ENCODE measurements around the gene OPRL1.

The OPRL1 gene

DNA sequence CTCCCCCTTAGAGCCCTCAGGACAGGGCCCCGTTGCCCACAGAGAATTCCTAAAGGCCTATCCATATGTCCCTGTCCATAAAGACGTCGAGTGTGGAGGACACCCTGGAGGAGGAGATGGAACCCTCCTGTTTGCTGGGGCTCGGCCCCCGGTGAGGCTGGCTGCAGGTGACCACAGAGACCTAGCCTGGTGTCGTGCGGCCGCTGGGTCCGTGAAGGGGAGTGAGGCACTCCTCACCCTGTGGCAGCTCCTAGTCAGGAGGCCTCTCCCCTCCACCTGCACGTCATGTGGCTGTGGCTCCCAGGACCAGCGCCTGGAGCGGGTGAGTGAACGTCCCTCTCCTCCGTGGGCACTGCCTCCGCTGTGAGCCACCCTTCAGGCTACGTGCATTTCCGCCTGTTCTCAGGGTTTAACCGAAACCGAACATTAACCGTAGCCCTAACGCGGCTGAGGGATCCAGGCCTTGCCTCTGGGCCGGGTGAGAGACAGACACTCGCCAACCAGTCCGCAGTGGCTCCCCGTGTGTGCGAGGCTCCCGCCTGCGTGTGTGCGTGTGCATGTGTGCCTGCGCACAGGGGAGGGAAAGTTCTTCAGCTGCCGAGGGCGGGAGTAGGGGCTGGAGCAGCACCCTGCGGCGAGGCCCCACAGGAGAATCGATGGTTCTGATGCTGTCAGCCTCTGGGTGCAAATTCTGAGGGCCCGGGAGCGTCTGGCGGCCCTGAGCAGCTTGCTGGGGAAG, 22.8 kb upstream of the OPRL1 start:
- no peak for DNase-seq

DNA sequence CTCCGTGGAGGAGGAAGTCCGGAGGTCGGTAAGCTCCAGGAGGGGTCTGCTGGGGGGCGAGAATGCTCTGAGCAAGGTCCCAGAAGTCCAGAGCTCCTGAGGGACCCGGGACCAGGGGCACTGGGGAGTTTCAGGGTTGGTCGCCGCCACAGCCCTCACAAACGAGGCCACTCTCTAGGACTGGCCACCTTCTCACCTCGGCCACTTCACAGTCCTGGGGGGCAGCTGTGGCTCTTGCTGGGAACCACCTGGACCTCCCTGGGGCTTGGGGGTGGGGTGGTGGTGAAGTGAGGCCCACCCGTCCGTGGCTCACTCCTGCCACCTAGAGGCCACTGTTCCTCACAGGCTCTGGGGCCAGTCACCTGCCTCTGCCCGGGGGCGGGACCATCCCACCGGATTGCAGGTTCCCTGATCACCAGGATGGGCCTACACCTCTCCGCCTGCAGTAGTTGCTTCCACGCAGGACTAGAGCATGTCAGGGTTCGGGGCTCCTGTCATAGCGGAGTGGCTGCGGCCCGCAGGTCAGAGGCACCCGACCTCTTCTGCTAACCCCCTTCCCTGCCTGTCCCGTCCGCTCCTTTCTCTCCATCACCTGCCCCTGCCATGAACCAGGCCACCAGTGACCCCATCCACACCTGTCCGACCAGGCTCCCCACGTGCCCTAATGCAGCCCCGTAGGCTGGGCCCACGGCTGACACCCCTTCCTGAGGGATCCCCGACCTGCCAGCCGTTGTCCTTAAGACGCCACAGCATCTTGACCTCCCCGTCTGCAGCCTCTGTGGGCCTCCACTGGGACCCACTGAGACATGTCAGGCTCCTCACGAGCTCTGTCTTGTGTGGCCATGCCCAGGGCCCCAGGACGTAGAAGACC, 22.0 kb upstream of the OPRL1 start:
- peak; percentile 10 for DNase-seq

- no peak for DNase-seq
Observed at GRCh38 chr20:64058536-64058935, 21.3 kb upstream of the OPRL1 start.

GRCh38 chr20:64062276-64062595, 17.6 kb upstream of the OPRL1 start:
- DNase-seq: no peak

DNA sequence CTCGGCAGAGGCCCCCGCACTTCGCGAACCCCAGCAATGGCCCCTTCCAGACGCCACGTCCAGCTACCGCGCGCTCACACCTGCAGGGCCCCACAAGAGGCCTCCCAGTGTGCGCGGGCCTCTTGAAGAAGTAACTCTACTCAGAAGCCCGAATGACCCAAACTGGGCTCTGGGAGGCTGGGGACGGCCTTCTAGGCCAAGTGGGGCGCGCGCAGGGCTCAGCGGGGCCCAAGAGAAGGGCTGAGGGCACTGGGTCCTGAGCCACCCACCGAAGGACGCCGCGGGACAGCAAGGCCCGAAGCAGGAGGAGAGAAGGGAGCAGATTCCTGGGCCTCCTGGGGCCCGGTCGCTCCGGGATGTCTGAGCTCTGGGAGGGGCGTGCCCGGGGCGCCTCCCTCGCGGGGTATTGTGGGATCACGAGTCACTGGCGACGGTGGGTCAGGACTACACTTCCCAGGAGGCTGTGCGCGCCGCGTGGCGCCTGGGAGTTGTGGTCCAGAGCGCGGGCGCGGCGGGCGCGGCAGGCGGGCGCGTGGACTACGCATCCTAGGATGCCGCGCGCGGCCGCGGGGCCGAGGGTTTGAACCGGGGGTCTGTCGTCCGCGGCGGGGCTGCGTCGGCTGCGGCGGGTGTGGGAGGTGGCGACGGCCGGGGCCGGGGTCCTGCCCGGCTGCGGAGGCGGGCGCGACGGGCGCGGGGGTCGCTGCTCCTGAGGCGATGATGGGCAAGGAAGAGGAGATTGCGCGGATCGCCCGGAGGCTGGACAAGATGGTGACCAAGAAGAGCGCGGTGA, 17.1 kb upstream of the OPRL1 start, which contains the start of gene TCEA2:
TCEA2 (plus strand) TSS at position 603 of the 793 bp plus-strand sequence; CDS start at position 718, 115 bp downstream.
- DNase-seq: peak; percentile 69

- no peak for DNase-seq
Observed at GRCh38 chr20:64063389-64064144, 16.3 kb upstream of the OPRL1 start.

GRCh38 chr20:64064145-64064698, 15.7 kb upstream of the OPRL1 start:
- DNase-seq: no peak

DNA sequence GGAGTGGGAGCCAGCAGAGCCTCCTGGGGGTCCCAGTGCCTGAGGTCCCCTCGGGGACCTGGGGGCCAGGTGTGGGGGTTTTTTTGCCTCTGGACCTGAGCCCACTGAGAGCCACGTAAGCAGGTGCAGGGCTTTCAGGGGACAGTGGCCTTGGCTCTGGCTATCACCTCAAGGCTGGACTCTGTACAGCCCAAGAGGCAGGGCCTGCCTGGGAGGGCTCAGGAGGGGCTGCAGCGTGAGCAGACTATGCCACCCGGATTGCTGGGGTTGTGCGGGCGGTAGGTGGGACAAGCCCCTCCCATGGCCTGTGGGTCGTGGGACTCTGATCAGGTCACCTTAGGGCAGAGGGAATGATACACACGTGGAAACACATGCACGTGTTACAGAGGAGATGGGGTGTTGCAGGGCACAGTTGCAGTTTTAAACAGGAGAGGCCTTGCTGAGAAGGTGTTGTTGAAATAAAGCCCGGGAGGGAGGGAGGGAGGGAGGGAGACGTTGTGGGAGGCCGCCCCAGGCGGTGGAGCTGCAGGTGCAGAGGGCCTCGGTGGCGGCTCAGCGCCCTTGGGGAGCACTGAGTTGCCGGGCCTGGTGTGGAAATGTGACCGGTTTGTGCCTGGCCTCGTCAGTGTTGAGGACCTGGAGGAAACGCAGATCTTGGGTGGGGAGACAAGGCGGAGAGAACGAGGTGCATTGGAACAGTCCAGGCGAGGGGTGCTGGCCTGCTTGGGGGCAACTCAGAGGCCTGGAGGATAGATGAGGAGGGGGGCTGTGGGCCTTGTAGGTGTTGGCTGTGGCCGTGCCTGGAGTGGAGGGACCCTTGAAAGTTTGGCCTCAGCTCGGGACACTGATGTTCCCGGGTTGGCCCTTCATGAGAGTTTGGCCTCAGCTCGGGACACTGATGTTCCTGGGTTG, 14.6 kb upstream of the OPRL1 start:
- no peak for DNase-seq

- DNase-seq: no peak
Observed at GRCh38 chr20:64065974-64066343, 13.9 kb upstream of the OPRL1 start.

DNA sequence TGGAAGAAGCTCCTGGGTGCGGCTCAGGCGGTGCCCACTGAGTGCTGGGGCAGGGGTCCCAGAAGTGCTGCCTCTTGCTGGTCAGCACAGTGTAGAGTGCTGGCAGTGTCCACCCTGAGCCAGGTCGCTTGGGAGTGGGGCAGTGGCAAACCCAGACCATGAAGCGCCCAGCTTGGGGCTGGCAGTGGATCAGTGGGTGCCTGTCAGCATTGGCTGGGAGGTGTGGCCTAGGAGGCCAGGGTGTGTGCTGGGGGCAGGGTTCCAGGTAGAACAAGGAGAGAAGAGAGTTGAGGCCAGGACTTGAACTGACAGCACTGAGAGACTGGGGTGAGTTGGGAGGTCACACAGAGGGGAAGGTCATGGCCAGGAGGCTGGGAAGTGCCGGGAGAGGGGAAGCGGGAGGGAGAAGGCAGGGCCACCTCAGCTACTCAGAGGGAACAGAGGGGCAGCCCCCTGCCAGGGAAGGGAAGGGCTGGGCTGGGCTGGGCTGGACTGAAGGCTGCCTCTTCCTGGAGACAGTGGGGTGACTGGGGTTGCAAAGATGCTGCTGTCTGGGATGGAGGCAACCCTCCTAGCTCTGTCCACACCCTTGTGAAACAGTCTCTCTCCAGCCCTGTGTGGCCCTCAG, 12.8 kb upstream of the OPRL1 start:
- DNase-seq: no peak

DNA sequence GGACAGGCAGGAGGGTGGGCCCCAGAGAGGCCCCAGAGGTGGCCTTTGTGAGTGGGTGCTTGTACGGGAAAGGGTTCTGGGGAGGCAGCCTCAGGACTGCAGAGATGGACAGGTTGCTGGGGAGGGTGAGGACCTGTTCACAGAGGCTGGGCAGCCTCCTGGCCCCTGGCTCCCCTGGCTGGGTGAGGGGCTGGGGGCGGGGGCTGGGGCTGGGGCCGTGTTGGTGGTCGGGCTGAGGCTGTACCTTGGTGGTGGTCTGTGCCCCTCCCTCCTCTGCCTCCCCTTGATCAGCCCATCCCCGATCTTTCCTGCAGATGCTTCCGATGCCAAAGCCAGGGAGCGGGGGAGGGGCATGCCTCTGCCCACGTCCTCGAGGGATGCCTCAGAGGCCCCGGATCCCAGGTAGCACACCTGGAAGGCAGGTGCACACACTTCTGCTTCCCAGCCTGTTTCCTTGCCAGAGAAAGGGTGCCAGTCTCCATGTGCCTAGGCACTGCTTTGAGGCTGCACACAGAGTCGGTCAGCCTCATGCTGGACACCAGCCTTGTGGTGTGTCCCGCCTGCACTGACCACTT, 12.1 kb upstream of the OPRL1 start:
- no peak for DNase-seq

GRCh38 chr20:64068386-64069208, 11.3 kb upstream of the OPRL1 start:
- DNase-seq: no peak

DNA sequence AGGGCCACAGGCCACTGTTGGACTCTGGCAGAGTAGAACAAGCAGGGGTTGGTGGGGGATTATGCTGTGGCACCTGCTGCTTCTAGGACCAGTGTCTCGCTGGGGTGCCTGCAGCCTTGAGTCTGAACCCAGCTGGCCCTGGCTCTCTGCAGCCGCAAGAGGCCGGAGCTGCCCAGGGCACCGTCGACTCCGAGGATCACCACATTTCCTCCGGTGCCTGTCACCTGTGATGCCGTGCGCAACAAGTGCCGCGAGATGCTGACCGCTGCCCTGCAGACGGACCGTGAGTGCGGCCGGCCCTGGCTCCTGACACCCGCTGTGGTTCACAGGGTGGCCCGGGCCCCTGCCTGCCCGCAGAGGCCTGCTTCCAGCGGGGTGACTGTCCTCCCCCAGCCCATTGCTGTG, 10.7 kb upstream of the OPRL1 start:
- no peak for DNase-seq

DNA sequence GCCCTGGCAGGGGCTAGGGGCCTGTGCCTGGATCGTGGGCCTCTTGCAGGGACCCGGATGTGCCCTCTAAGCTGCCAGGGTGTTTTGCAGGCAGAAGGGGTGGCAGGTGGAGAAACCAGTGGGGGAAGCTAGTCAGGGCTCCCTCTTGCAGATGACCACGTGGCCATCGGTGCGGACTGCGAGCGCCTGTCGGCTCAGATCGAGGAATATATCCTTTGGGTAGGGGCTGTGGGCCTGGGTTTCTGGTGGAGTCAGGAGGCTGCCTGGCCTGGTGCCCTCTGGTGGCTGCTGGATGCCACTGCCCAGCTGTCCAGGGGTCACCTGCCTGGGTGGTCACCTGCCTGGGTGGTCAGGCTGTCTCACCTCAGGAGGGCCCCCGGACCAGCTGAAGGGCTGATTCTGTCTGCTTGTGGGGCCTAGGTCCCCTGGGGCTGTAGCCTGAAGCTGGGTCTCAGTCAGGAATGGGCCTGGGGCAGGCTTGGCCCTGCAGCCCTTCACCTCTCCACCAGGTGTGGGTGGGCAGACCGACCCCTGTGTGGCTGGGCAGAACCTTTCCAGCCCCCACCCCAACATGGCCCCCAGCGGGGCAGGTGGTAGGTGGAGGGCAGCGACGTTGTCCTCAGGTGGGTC, 10.2 kb upstream of the OPRL1 start:
- DNase-seq: no peak

DNA sequence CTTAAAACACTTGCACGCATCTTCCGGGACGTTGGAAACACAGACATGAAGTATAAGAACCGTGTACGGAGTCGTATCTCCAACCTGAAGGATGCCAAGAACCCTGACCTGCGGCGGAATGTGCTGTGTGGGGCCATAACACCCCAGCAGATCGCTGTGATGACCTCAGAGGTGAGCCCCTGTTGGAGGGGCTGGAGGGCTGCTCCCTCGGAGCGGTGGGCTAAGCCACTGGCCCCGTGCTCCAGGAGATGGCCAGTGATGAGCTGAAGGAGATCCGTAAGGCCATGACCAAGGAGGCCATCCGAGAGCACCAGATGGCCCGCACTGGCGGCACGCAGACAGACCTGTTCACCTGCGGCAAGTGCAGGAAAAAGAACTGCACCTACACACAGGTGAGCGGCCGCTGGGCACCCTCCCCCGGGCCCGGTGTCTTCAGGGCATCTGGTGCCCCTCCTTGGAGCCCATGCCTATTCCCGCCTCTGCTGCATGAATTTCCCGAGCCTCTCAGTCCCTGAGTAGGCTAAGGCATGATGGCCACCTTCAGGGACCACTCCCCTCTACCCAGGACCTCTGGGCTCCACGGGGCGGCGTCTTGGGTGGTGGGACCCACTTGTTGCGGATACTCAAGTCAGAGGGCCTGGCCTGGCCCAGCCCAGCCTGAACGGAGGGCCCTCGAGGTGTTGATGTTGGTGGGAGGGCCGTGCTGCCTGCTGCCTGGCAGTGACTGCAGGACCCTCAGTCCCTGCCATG, 9.5 kb upstream of the OPRL1 start:
- DNase-seq: no peak

GRCh38 chr20:64071341-64072332, 8.2 kb upstream of the OPRL1 start:
- DNase-seq: no peak

- no peak for DNase-seq
Observed at GRCh38 chr20:64072498-64073063, 7.3 kb upstream of the OPRL1 start.
